GM12878 (cell line): Measurements from ENCODE around the gene TBC1D1. TPM values are rescaled to one million over a fixed set of nuclear protein-coding genes. Genes with fewer than 3 reads are reported as not detected.

Experiments
- JUND ChIP-seq: IDR thresholded peaks from 2 replicates; pipeline ENCODE4 v1.6.1; 2012; ENCODE audit warnings: low read depth, mild to moderate bottlenecking, low read length, improper control_type of control experiment, moderate library complexity
- MEF2B ChIP-seq: fragments of 450-650 bp; IDR thresholded peaks from 2 replicates; pipeline ENCODE4 v1.6.1; 2018; ENCODE audit warnings: mild to moderate bottlenecking, moderate library complexity; ENCODE audit not compliant: partially characterized antibody, poor library complexity, severe bottlenecking
- POLR2AphosphoS5 ChIP-seq: IDR thresholded peaks from 2 replicates; pipeline ENCODE4 v1.6.1; 2011; ENCODE audit warnings: mild to moderate bottlenecking, low read length, inconsistent platforms
- SIX5 ChIP-seq: IDR thresholded peaks from 2 replicates; pipeline ENCODE4 v1.6.1; 2011; ENCODE audit warnings: mild to moderate bottlenecking, low read depth, low read length, moderate library complexity; ENCODE audit not compliant: severe bottlenecking
- SMC3 ChIP-seq: IDR thresholded peaks from 2 replicates; pipeline ENCODE4 v1.6.1; 2011; ENCODE audit warnings: low read length, improper control_type of control experiment, borderline replicate concordance
- polyA plus RNA-seq, 11 experiments: library from polyadenylated mRNA; depleted of rRNA in 4 of 11; unstranded in 6 of 11; stranded (reverse) in 5 of 11; fragments of >200 nt; fragmentation: Nextera tagmentation in 4 of 11; fragmentation: Illumina TruSeq in 1 of 11; extraction: Ambion mirVana in 4 of 11; extraction: Trizol in 1 of 11; gene quantifications; 1 replicate in 1 of 11; 2 replicates in 10 of 11; pipeline versions ENCODE4 v1.2.1 to v1.2.3, GENCODE V29; 2011 to 2016; ENCODE audit warnings: inconsistent platforms in 2 of 11, missing spikeins in 2 of 11, low read depth in 1 of 11
- total RNA-seq, 4 experiments: library from RNA; depleted of rRNA in 3 of 4; stranded (reverse); fragments of >200 nt in 3 of 4; fragmentation: Illumina TruSeq in 1 of 4; extraction: Trizol in 1 of 4; gene quantifications; 2 replicates each; pipeline versions ENCODE4 v1.2.1 to v1.2.3, GENCODE V29; 2013 to 2021
- TF ChIP-seq, protein P1 (sequence below): fragments of 150-350 bp; IDR thresholded peaks from 2 replicates; pipeline ENCODE4 v1.6.1; 2016; ENCODE audit warnings: low read depth, low read length
- TF ChIP-seq, protein P2 (sequence below): fragments of 450-650 bp; IDR thresholded peaks from 2 replicates; pipeline ENCODE4 v1.6.1; 2017; ENCODE audit warnings: mild to moderate bottlenecking, moderate library complexity
- TF ChIP-seq, protein P3 (sequence below): fragments of 450-650 bp; IDR thresholded peaks from 2 replicates; pipeline ENCODE4 v1.6.1; 2016; ENCODE audit warnings: mild to moderate bottlenecking, moderate library complexity, borderline replicate concordance

Gene TBC1D1
- total and polyA plus RNA-seq, 10 of the 15 experiments (the other 5 are each of a cell fraction or from before 2014, with no cell fraction given) = 5.3 to 102 (median 57.8) TPM

DNA sequence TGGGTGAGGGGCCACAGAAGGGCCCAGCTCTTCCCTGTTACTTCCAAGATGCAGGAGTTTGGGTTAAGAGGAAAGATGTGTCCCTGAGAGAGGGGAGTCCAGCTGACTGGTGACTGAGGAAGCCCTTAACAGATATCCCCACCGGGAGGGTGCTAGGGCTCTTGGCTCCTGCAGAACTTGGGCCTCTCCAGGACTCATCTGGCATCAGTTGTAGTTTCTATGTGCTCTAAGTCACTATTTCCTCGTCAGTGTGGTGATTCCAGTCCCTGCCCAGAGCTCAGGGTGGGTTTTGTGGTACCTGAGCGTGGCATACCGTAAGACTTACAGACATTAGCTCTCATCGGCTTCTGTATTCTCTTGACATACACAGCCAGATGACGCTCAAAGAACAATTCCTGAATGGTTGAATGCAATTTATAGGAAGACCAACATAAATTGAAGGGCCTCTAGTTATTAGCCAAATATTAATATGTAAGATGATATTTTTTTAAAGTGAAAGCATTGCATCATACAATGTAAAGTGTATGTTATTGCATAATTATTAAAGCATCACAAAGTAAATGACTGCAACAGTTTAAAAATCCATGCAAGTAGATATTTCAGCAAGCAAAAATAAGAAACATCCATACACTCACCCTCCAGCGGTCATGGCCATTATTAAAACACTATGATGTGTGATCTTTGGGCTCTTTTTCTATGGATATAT, 264.9 kb downstream of the TBC1D1 start (continued):
- TF ChIP-seq, protein P1, sequence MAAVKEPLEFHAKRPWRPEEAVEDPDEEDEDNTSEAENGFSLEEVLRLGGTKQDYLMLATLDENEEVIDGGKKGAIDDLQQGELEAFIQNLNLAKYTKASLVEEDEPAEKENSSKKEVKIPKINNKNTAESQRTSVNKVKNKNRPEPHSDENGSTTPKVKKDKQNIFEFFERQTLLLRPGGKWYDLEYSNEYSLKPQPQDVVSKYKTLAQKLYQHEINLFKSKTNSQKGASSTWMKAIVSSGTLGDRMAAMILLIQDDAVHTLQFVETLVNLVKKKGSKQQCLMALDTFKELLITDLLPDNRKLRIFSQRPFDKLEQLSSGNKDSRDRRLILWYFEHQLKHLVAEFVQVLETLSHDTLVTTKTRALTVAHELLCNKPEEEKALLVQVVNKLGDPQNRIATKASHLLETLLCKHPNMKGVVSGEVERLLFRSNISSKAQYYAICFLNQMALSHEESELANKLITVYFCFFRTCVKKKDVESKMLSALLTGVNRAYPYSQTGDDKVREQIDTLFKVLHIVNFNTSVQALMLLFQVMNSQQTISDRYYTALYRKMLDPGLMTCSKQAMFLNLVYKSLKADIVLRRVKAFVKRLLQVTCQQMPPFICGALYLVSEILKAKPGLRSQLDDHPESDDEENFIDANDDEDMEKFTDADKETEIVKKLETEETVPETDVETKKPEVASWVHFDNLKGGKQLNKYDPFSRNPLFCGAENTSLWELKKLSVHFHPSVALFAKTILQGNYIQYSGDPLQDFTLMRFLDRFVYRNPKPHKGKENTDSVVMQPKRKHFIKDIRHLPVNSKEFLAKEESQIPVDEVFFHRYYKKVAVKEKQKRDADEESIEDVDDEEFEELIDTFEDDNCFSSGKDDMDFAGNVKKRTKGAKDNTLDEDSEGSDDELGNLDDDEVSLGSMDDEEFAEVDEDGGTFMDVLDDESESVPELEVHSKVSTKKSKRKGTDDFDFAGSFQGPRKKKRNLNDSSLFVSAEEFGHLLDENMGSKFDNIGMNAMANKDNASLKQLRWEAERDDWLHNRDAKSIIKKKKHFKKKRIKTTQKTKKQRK = no peak
- TF ChIP-seq, protein P2, sequence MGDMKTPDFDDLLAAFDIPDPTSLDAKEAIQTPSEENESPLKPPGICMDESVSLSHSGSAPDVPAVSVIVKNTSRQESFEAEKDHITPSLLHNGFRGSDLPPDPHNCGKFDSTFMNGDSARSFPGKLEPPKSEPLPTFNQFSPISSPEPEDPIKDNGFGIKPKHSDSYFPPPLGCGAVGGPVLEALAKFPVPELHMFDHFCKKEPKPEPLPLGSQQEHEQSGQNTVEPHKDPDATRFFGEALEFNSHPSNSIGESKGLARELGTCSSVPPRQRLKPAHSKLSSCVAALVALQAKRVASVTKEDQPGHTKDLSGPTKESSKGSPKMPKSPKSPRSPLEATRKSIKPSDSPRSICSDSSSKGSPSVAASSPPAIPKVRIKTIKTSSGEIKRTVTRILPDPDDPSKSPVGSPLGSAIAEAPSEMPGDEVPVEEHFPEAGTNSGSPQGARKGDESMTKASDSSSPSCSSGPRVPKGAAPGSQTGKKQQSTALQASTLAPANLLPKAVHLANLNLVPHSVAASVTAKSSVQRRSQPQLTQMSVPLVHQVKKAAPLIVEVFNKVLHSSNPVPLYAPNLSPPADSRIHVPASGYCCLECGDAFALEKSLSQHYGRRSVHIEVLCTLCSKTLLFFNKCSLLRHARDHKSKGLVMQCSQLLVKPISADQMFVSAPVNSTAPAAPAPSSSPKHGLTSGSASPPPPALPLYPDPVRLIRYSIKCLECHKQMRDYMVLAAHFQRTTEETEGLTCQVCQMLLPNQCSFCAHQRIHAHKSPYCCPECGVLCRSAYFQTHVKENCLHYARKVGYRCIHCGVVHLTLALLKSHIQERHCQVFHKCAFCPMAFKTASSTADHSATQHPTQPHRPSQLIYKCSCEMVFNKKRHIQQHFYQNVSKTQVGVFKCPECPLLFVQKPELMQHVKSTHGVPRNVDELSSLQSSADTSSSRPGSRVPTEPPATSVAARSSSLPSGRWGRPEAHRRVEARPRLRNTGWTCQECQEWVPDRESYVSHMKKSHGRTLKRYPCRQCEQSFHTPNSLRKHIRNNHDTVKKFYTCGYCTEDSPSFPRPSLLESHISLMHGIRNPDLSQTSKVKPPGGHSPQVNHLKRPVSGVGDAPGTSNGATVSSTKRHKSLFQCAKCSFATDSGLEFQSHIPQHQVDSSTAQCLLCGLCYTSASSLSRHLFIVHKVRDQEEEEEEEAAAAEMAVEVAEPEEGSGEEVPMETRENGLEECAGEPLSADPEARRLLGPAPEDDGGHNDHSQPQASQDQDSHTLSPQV = no peak
- TF ChIP-seq SIX5 (no peak), SMC3 (no peak), JUND (no peak), POLR2AphosphoS5 (no peak), MEF2B (no peak)
- TF ChIP-seq, protein P3, sequence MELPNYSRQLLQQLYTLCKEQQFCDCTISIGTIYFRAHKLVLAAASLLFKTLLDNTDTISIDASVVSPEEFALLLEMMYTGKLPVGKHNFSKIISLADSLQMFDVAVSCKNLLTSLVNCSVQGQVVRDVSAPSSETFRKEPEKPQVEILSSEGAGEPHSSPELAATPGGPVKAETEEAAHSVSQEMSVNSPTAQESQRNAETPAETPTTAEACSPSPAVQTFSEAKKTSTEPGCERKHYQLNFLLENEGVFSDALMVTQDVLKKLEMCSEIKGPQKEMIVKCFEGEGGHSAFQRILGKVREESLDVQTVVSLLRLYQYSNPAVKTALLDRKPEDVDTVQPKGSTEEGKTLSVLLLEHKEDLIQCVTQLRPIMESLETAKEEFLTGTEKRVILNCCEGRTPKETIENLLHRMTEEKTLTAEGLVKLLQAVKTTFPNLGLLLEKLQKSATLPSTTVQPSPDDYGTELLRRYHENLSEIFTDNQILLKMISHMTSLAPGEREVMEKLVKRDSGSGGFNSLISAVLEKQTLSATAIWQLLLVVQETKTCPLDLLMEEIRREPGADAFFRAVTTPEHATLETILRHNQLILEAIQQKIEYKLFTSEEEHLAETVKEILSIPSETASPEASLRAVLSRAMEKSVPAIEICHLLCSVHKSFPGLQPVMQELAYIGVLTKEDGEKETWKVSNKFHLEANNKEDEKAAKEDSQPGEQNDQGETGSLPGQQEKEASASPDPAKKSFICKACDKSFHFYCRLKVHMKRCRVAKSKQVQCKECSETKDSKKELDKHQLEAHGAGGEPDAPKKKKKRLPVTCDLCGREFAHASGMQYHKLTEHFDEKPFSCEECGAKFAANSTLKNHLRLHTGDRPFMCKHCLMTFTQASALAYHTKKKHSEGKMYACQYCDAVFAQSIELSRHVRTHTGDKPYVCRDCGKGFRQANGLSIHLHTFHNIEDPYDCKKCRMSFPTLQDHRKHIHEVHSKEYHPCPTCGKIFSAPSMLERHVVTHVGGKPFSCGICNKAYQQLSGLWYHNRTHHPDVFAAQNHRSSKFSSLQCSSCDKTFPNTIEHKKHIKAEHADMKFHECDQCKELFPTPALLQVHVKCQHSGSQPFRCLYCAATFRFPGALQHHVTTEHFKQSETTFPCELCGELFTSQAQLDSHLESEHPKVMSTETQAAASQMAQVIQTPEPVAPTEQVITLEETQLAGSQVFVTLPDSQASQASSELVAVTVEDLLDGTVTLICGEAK = no peak
